Measurements from ENCODE around the gene GIGYF2.

DNA sequence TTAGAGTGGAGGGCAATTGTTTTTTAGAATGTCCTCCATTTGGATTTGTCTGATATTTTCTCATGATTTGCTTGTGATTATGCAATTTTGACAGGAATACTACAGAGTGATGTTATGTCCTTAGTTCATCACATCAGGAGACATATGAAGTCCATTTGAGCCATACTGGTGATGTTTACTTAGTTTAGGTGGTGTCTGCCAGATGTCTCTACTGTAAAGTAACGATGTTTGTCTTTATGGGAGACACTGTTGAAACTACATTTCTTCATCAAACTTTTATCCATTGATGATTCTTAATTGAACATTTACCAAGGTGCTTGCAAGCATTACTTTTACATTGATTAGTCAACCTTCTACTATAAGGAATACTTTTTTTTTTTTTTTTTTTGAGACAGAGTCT lies 168.0 kb downstream of the GIGYF2 start:
- TF ChIP-seq, protein P1, sequence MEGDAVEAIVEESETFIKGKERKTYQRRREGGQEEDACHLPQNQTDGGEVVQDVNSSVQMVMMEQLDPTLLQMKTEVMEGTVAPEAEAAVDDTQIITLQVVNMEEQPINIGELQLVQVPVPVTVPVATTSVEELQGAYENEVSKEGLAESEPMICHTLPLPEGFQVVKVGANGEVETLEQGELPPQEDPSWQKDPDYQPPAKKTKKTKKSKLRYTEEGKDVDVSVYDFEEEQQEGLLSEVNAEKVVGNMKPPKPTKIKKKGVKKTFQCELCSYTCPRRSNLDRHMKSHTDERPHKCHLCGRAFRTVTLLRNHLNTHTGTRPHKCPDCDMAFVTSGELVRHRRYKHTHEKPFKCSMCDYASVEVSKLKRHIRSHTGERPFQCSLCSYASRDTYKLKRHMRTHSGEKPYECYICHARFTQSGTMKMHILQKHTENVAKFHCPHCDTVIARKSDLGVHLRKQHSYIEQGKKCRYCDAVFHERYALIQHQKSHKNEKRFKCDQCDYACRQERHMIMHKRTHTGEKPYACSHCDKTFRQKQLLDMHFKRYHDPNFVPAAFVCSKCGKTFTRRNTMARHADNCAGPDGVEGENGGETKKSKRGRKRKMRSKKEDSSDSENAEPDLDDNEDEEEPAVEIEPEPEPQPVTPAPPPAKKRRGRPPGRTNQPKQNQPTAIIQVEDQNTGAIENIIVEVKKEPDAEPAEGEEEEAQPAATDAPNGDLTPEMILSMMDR (IDR thresholded peaks at IDR 0.05): no peak
- no peak for TF ChIP-seq ZFX (IDR thresholded peaks at IDR 0.05; ENCODE audit: borderline replicate concordance)
